Glomerular visceral epithelial cell (primary cell): Measurements from ENCODE around the gene TMEM212.
"Not testable (repeated sequence)": the region's sequence is repeated elsewhere in the genome, so short reads cannot be mapped to it uniquely, and the experiment has no call there.

ENCODE experiments used
- DNase-seq: peaks from one replicate; pipeline ENCODE4 v3.0.0-alpha.2; 2016; ENCODE audit errors: extremely low spot score

The TMEM212 gene

DNA sequence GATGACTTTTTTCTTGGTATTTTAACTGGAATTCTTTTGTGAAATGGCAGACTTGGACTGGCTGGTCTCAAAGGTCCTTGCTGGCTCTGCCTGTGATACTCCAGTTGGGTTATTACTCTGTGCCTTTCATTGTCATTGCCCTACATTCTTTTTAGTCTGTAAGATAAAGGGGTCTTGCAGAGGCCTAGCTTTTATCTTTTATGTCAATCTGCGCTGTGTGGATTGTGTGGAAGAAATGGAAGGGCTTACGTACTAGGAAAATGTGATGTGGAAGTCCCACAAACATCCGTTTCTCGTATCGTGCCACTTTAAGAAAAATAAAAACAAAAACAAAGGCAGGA, 8.7 kb upstream of the TMEM212 start:
- DNase-seq, result no peak

DNA sequence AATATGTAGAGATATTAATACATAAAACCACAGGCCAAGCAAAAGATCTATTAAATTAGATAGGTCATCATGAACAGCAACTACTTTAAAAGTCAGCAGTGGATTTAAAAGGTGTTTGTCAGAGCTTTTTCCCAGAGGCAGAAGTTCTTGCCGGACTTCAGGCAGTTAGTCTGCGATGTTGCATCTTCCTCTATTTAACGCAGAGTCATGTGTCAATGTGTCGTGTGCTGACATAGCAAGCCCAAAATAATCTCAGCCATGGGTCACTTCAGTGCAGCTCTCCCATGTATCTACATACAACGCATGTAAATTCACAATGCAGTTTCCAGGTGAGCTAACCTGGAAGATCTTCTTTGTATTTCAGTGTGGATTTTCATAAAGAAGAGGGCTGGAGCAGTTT, 8.0 kb upstream of the TMEM212 start:
- no peak for DNase-seq

DNA sequence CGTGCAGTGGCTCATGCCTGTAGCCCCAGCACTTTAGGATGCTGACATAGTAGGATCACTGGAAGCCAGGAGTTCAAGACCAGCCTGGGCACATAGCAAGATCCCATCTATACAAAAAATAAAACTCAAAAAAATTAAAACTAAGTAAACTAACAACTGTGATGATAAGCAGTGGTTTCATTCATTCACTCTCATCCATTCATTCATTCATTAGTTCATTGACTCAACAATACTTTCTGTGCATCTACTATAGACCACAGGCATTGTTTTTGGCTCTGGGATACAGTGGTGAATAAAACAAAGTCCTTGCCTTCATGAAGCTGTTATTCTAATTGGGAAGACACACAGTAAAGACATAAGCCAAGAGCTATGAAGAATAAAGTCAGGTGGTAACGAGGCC, 7.5 kb upstream of the TMEM212 start:
- no peak for DNase-seq

DNA sequence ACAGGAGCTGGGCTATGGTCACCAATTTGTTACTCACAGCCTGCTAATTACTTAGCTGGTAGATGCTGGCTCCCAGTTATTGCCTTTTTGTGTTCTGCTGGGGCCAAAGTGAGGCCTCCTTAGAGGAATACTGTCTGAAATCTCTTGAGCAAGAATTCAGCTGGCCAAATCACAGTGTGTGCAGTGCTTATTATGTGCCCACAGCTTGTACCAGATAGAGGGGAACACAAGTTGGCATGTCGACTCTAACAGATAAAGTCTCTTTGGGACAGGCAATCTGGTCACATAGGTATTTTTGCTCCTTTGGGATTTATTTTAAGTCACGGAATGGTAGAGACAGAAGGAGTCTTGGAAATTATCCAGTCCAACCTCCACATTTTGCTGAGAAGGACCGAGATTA, 6.3 kb upstream of the TMEM212 start:
- DNase-seq, result no peak

DNA sequence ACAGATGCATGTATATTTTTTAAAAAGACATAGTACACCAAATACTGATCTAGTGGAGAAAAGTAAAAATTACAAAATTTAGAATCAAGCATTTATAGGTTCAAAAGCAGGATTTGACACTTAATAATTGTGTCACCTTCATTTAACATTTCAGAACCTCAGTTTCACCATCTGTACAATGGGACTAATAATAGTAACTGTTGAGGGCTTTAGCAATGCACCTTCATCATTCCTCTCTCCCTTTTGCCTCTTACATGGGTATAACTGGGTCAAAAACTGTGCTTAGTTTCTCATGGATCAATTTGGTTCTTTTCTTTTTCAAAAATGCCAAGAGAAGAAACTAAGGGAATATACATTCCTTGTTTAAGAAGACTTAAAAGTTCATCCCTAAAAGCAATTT, 5.5 kb upstream of the TMEM212 start:
- no peak for DNase-seq

DNA sequence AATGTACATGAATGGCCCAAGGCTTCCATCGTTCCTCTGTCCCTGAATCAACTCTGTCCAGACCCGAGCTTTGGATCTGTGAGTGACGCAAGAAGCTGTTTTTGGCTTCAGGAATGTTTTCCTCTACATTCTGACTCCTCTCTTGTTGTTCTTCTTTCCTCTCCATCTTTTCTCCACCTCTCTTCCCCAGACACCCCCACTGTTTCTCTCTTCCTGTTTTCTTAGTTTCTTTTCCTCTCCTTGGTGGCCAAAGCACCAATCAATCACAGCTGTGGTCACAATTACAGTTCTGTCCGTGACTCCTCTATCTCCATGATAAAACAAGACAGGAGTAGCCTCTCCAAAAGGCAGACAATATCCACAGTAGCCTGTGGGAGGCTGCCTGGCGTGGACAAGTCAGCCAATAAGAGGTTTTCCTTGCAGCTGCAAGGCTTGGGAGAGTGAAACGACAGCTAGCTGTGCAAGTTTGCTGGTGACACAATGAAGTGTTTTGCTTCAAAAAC, 4.9 kb upstream of the TMEM212 start:
- DNase-seq, result peak; percentile 36

DNA sequence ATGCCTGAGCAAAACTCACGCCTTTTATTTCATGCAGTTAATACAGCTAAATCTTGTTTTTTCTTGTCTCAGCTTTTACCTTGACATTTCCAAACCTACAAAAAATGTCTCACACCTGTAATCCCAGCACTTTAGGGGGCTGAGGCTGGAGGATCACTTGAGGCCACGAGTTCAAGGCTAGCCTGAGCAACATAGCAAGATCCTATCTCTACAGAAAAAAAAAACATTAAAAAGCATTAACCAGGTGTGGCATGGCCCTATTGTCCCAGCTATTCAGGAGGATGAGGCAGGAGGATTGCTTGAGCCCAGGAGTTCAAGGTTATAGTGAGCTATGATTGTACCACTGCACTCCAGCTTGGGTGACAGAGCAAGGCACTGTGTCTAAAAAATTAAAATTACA, 3.9 kb upstream of the TMEM212 start:
- no peak for DNase-seq

DNA sequence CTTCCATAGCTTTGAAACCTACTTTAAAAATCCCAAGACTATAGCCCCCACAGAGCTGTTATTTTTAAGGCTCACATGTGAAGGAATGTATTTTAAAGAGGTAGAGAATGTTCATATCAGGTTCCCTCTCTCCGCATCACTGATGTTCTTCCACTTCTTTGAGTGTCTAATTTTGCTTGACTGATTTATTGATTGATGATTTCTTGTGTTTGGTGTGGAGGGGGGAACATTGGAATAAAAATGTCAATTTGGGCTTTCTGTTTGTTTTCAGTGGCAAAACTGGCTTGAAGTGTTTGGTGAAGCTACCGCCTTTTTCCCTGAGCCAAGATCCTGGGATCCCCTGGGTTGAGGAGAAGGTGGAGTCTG, 2.7 kb upstream of the TMEM212 start:
- no peak for DNase-seq

DNA sequence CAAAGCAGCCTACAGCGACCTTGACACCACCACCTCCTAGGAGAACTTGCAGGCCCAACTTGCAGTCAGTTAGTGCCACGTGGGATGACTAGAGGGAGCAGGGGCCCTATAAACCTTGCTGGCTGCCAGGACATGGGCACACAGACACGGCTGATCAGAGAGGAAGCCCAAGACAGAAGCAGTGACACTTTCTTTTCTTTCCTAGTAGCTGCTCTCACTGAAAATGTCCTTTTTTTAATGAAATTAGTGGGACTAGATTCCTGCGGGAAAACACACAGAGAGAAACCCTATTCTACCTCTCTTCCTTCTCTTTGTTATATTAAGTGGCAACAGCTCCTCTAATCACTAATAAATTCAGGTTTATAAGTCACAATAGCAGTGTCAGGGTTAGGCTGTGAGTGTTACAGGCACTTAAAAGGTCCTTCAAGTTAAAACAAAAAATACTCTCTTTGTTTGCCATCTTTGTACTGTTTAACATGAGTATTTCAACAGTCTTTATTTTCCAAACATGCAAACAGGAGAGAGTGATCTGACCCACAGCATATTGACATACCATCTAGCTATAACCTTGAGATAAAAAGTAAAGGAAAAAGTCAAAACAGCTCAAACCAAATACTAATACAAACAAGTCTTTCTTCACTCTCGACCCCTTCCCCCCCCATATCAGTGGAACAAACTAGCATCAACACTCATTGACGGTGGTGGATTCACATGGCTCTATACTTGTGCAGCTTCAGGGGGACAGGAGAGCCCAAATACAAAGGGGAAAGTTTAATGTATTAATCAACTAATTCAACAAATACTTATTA, 2.1 kb upstream of the TMEM212 start:
- no peak for DNase-seq

DNA sequence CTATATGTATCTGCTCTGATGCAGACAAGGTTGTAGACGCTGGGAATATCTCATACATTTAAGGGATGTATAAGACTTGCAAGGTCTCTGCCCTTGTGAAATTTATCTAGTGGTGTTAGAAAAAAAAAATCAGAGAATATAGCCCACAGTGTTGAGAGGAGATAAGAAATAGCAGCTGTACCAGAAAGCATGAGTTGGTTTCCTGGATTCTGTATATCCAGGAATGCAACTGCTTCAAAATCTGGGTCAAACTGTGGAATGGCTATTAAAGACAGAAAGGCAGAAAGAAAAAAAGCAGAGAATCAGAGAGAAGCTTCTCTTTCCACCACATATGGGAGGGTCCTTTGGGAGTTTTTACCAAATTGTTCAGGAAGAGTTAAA, 1.5 kb upstream of the TMEM212 start:
- no peak for DNase-seq

DNA sequence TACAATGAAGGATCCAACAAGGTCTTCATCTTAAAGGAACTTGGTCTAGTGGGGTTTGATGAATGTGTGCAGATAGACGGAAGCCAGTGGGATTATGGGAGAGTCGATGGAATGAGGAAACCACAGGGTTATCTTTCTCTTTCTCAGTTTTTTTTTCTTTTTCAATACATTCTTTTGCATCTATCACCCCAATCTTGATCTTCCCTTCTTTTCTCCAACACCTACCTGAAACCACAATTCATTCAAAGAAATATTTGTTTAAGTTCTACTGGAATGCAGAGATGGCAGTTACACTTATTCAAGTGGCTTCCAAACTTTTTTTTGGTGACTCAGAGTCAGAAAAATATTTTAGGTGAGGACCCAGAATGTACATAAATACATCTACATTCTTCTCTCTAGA, 1.7 kb downstream of the TMEM212 start:
- DNase-seq, result no peak

DNA sequence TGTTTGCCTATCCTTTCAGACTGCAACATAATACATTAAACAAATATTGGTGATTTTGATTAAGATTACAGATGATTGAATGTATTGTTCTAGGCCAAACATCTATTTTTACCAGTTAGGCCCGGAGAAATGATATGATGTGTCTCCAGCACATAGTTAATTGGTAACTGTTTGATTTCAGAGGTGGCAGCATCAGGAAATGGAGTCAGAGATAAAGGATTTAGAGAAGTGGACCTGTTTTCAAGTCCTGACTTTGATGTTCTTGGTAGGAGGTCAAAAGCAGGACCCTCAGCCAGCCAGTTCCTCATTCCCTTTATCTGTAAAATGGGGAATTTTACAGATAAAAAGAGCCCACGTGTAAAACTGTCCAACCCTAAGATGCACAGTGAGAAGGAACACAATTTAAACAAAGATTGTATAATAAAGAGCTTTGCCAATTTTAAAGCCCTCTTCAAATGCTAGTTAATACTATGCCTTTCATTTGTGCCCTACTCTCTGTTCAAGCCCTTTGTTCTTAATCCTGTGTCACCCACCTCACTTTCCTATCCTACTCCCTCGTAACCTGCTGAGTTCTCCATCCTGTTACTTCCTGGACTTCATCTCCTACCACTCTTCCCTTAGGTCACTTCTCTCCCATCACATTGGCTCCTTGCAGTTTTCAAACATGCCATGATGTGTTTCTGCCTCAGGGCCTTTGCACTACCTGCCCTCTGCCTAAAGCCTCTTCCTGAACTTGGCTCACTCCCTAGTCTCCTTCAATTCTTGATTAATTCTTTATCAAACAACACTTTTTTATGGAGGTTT, 2.5 kb downstream of the TMEM212 start:
- no peak for DNase-seq

DNA sequence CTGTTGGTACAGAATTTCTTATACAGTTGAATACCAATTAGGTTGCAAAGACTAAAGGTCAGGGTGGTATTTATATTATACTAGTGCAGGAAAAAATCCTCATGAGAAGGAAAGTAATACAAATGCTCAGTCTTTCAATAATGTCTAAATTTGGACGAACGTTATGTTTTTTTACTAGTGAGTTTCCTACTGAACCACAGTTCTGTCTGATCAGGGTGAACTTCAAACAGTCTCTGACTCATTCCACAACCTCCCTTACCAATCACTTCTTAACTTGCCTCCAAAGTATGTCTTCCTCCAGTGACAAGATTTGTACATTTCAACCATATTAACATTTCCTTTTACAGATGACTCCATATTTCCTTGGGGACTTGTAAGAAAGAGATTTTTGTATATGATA, 3.4 kb downstream of the TMEM212 start:
- DNase-seq, result peak; percentile 23

DNA sequence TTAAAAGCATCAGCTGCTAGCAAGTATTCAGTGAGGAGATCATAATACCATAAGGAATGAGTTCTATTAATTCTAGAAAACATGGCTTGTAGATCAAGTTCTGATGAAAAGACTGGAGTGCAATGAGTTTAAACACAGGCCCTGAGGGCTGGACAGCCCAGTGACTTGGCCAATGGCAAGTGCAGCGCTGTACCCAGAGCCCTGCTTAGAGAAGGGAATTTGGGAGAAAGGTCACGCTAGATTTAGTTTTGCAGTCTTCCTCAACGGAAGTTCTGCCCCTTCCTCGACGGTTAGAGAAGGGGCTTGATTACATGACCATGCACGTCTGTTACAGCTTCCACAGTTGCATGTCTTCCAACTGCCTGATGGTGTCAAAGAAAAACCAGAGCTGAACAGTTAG, 4.0 kb downstream of the TMEM212 start:
- DNase-seq, result no peak

DNA sequence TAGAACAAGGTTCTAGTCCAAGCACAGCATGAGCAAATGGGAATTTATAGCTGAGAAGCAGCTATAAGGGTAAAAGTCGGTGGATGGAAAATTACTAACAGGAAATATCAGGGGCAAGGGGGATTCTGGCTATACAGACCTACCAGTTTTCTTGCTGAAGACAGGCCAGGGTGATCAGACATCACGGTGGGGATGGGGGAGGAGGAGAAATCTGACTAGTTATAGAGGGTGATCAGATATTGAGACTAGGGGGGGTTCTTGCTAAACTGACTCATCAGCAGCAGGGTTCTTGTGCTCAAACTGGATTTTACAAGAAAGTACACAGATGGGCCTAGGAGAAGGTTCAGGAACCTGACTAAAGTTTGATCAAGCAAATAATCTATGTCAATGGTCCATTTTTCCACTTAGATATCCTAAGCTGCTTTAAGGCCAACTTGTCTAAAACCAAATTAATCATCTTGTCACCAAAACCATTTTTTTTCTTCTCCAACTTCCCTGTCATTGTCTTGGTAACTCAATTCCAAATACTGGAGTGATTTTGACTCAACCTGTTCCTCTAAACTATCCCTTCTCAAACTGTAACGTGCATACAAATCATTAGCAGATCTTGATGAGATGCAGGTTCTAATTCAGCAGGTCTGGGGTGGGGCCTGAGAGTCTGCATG, 4.6 kb downstream of the TMEM212 start:
- DNase-seq, result no peak

DNA sequence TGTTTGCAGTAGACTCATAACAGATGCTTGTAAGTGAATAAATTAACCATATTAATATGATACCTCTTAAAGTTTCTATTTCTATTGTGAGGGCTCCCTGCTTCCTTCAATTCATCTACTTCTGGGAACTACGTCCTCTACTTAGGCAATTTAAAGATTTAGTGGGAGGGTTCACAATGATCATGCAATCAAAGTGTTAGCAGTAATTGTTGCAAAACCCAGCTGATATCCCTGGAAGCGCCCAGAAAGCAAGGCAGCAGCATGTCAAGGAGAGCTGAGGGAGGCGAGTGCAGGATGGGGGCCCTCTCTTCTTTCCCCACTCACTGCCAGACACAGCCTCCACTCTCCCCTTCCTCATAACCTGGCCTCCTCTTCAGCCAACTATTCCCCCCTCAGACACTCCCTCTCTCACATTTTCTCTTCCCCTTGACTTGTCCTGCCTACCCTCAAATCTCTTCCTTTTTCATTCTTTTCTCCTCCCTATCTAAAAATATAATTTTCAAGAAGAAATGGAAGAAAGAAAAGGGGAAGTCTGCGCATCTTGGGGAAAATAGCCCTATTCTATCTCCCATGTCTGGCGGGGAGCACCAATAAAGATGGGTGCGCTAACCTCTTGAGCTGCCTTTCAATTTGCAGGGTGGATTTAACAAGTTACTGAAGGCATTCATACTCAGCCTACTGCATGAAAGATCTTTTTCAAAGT, 6.6 kb downstream of the TMEM212 start:
- DNase-seq, result no peak

DNA sequence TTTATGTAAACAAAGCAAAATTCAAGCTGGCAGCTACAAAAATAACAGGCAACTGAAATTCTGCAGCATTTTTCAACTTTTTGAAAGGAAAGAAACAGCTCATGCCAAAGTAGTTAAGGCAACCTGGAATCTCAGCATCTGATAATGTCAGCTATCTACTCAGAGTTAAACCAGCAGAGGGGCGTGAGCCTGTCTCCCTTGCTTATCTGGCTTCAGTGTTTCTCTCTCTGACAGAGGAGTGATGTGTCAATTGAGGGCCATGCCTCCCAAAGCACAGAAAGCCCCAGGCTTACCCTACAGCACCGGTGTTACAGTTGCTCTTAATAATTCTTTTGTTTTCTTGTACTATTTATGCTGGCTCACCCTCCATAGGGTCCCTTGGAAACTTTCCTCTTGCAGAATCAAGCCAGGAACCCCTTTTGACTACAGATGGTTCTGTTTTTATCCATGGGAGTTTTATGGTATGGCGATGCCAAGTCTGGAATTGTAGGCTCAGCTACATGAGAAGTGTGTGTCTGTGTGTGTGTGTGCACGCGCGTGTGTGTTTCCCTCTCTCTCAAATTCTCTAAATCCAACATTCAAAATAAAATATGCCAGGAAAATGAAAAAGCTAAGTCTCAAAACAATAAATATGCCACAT, 7.3 kb downstream of the TMEM212 start:
- DNase-seq, result no peak

DNA sequence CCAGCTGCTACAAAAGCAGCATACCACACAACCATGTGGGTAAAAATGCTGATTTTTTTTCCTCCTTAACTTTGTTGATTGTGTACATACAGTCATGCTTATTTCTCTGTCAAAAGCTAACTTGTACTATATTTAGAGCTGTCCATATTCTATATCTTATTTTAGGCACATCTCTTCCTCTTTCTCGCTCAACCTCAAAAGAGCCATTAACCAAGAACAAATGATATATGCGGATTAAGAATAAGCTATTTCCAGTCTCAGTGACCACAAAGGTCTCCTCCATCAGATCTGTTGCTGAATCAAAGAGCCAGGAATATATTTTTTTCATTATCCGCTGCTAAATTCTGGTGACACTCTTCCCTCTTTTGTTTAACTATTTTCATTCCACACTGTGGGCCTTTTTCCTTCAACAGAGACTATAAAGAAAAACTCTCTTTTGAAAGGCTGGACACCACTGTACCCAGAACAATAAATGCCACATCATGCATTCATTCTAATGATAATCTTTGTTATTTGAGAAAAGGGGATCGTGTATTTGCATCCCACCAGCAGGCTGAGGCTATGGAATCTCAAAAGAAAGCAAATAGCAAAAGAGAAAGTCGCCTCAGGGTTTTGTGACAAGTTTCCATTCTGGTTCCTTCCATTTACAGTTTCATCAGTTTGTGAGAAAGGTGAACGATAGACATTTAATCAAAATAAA, 8.0 kb downstream of the TMEM212 start:
- no peak for DNase-seq

DNA sequence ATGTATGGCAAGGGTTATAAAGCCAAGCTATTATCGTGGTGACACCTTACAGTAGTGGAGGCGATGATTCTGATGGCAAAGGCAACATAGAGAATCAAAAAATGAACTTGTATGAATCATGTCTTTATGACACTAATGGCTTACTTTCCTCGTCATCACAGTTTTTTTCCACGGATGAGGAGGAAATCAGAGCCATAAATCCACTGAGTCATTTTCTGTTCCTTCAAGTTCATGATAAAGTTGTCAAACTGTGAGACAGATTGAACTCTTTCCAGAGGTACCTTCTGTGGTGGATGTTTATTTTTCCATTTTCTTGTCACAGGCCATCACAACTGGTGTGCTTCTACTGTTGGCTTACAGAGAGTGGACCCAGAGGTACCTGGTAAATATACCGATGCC, 8.5 kb downstream of the TMEM212 start:
- DNase-seq, result no peak

DNA sequence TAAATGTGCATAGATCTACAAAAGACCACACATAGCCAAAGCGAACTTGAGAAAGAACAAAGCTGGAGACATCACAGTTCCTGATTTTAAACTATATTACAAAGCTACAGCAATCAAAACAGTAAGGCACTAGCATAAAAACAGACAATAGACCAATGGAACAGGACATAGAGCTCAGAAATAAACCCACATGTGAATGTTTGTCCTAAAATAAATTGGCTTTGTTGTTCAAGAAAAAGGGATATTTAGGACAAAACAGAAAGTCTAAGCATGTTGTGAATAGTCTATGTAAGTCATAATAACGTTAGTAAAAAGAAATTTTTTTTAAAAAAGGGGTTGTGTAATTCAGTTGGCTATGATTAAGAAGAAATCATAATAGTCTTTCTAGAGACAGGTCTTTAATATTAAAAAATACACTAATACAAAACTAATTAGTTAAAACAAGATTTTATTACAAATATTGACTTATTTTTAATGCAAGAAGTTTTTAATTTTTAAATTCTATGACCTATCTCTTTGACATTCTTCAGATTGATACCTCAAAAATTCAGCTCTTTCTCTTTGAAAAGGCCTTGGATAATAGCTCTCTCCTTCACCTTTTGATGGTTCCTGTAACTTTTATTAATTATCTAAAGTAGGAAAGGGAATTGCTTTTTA, 11.6 kb downstream of the TMEM212 start:
- DNase-seq, result no peak

DNA sequence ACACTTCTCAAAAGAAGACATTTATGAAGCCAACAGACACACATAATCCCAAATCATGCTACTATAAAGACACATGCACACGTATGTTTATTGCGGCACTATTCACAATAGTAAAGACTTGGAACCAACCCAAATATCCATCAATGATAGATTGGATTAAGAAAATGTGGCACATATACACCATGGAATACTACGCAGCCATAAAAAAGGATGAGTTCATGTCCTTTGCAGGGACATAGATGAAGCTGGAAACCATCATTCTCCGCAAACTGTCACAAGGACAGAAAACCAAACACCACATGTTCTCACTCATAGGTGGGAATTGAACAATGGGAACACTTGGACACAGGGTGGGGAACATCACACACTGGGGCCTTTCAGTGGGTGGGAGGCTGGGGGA, 15.6 kb downstream of the TMEM212 start:
- DNase-seq, result not testable (repeated sequence)
